ENCODE data around the gene AZGP1.
"Not testable (repeated sequence)": the region's sequence is repeated elsewhere in the genome, so short reads cannot be mapped to it uniquely, and the experiment has no call there.

Gene AZGP1

DNA sequence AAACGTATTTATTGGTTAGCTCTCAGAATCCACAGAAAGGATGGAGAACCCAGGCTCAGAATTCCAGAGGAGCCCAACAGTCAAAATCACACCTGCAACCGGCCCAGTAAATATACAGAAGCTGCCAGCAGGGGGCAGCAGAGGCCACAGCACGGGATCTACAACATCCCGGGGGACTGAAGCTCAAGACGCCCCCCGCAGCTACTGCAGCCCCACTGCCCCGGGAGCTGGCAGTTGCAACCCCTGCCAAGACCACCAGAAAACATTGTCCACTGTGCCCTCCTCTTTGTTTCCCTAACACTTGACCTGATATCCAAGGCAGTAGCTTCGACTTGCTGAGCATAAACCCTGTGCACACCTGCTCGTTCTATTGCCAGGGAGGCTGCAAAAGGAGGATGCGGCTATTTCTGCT, 4.0 kb upstream of the AZGP1 start:
- not testable (repeated sequence) for H3K9me3 ChIP-seq (ENCODE audit: severe bottlenecking); H3K4me3 ChIP-seq (ENCODE audit: low read depth, low read length); H3K27ac ChIP-seq; H3K27me3 ChIP-seq (ENCODE audit: insufficient read depth, low read depth, severe bottlenecking); H3K36me3 ChIP-seq
- peak; percentile 57 for DNase-seq
- TF ChIP-seq, protein P1, sequence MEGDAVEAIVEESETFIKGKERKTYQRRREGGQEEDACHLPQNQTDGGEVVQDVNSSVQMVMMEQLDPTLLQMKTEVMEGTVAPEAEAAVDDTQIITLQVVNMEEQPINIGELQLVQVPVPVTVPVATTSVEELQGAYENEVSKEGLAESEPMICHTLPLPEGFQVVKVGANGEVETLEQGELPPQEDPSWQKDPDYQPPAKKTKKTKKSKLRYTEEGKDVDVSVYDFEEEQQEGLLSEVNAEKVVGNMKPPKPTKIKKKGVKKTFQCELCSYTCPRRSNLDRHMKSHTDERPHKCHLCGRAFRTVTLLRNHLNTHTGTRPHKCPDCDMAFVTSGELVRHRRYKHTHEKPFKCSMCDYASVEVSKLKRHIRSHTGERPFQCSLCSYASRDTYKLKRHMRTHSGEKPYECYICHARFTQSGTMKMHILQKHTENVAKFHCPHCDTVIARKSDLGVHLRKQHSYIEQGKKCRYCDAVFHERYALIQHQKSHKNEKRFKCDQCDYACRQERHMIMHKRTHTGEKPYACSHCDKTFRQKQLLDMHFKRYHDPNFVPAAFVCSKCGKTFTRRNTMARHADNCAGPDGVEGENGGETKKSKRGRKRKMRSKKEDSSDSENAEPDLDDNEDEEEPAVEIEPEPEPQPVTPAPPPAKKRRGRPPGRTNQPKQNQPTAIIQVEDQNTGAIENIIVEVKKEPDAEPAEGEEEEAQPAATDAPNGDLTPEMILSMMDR (IDR thresholded peaks at IDR 0.05; ENCODE audit: low read depth, low read length) = peak; percentile 48

DNA sequence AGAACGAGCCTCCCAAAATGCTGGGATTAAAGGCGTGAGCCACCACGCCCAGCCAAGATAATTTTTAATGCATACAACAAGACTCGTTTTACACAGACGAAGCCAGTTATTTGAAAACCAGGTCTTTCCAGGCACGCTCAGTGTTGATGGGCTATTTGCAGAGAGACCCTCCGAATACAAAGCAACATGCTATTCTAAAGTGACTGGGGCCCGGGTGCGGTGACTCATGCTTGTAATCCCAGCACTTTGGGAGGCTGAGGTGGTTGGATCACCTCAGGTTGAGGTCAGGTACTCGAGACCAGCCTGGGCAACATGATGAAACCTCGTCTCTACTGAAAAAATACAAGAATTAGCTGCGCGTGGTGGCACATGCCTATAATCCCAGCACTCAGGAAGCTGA, 795 bp upstream of the AZGP1 start:
- no peak overlapping the region for H3K27ac ChIP-seq
- no peaks in the 10 kb centered on the region for H3K9me3 ChIP-seq (ENCODE audit: severe bottlenecking)
- H3K36me3 ChIP-seq = no peaks in the 10 kb centered on the region
- H3K27me3 ChIP-seq (ENCODE audit: insufficient read depth, low read depth, severe bottlenecking) = no peaks in the 10 kb centered on the region
- DNase-seq = no peak
- no peak overlapping the region for H3K4me3 ChIP-seq (ENCODE audit: low read depth, low read length)
- TF ChIP-seq, protein P1 (IDR thresholded peaks at IDR 0.05; ENCODE audit: low read depth, low read length) = no peak

DNA sequence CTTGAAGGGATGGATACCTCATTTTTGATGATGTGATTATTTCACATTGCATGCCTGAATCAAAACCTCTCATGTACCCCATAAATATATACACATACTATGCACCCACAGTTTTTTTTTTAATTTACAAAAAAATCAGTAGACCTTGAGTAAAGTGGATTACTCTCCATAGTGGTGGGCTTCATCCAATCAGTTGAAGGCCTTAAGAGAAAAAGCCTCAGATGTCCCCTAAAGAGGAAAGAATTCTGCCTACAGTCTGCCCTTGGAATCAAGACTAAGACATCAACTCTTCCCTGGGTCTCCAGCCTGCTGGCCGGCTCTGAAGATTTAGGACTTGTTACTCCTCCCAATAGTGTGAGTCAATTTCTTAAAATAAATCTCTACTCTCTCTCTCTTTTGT, 1.1 kb downstream of the AZGP1 start:
- H3K27me3 ChIP-seq (ENCODE audit: insufficient read depth, low read depth, severe bottlenecking) = peaks cover 3% of the 10 kb centered on the region
- TF ChIP-seq, protein P1 (IDR thresholded peaks at IDR 0.05; ENCODE audit: low read depth, low read length) = no peak
- no peak overlapping the region for H3K4me3 ChIP-seq (ENCODE audit: low read depth, low read length)
- no peaks in the 10 kb centered on the region for H3K36me3 ChIP-seq
- H3K27ac ChIP-seq = no peak overlapping the region
- DNase-seq = no peak
- no peaks in the 10 kb centered on the region for H3K9me3 ChIP-seq (ENCODE audit: severe bottlenecking)

DNA sequence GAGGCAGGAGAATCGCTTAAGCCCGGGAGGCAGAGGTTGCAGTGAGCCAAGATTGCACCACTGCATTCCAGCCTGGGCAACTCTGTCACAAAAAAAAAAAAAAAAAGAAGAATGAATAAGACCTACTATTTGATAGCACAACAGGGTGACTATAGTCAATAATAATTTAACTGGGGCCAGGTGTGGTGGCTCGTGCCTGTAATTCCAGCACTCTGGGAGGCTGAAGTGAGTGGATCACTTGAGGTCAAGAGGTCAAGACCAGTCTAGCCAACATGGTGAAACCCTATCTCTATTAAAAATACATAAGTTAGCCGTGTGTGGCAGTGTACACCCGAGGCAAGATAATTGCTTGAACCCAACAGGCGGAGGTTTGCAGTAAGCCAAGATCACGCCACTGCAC, 2.0 kb downstream of the AZGP1 start:
- H3K27me3 ChIP-seq (ENCODE audit: insufficient read depth, low read depth, severe bottlenecking); DNase-seq; H3K4me3 ChIP-seq (ENCODE audit: low read depth, low read length); H3K27ac ChIP-seq; H3K9me3 ChIP-seq (ENCODE audit: severe bottlenecking); H3K36me3 ChIP-seq: not testable (repeated sequence)

DNA sequence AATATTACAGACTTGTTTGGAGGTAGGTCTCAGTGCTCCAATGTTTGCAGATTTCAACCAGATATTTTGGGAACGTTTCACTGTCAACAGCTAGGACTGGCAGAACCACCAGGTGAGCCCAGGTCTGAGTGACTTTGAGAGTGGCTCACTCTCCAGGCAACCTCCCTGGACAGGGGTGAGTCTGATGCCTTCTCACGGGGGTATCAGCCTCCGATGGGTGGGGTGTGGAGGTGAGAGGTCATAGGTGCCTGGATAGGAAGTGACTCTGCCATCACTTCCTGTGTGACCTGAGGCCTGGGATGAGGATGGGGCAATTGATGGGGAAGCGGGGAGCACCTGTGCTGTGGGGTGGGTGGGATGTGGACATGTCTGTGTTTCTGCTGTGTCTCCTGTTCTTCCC, 4.6 kb downstream of the AZGP1 start:
- no peak overlapping the region for H3K27ac ChIP-seq
- no peaks in the 10 kb centered on the region for H3K9me3 ChIP-seq (ENCODE audit: severe bottlenecking)
- H3K36me3 ChIP-seq = no peaks in the 10 kb centered on the region
- no peak overlapping the region for H3K4me3 ChIP-seq (ENCODE audit: low read depth, low read length)
- TF ChIP-seq, protein P1 (IDR thresholded peaks at IDR 0.05; ENCODE audit: low read depth, low read length) = no peak
- H3K27me3 ChIP-seq (ENCODE audit: insufficient read depth, low read depth, severe bottlenecking) = peaks cover 8% of the 10 kb centered on the region
- DNase-seq = no peak

DNA sequence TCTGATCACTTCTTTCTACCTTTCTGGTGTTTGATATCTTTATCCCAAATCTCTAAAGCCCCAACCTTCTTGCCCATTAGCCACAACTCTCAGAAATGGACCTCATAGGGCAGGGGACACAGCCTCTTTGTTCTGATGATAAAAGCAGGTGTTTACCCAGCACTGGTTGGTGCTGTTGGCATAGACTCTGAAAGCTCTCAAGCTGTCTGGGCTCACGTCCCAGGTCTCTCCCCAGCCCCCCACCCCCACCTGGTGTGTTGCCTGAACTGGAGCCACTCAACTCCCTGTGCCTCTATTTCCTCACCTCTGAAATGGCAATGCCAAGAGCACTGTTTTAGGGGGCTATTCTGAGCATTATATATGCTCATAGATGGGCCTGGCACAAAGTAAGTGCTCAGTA, 6.0 kb downstream of the AZGP1 start:
- not testable (repeated sequence) for H3K27ac ChIP-seq; H3K36me3 ChIP-seq; DNase-seq; H3K9me3 ChIP-seq (ENCODE audit: severe bottlenecking); H3K4me3 ChIP-seq (ENCODE audit: low read depth, low read length)
- H3K27me3 ChIP-seq (ENCODE audit: insufficient read depth, low read depth, severe bottlenecking) = peaks cover 20% of the 10 kb centered on the region

DNA sequence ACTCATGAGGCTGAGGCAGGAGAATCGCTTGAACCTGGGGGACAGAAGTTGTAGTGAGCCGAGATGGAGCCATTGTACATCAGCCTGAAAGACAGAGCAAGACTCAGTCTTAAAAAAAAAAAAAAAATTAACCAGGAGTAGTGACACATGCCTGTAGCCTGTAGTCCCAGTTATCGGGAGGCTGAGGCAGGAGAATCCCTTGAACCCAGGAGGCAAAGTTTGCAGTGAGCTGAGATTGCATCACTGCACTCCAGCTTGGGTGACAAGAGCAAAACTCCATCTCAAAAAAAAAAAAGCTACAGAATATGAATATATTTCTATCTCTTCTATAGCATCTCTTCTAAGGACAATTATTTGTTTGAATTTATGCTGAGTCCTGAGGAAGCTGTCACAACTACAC, 6.5 kb downstream of the AZGP1 start:
- no peaks in the 10 kb centered on the region for H3K9me3 ChIP-seq (ENCODE audit: severe bottlenecking)
- peaks cover 20% of the 10 kb centered on the region for H3K27me3 ChIP-seq (ENCODE audit: insufficient read depth, low read depth, severe bottlenecking)
- H3K27ac ChIP-seq = no peak overlapping the region
- H3K4me3 ChIP-seq (ENCODE audit: low read depth, low read length) = no peak overlapping the region
- TF ChIP-seq, protein P1 (IDR thresholded peaks at IDR 0.05; ENCODE audit: low read depth, low read length) = no peak
- H3K36me3 ChIP-seq = no peaks in the 10 kb centered on the region
- no peak for DNase-seq

Data from WERI-Rb-1 (cell line).